CD4-positive, alpha-beta T cell treated with Interleukin-17A for 1 hour (primary cell): Measurements from ENCODE around the gene EFNA2.
A peak's percentile ranks its signal among the peaks of the same experiment; 100 is the strongest.

ENCODE experiments used
- DNase-seq: peaks from one replicate; pipeline ENCODE4 v3.0.0-alpha.2; 2020

Gene EFNA2

DNA sequence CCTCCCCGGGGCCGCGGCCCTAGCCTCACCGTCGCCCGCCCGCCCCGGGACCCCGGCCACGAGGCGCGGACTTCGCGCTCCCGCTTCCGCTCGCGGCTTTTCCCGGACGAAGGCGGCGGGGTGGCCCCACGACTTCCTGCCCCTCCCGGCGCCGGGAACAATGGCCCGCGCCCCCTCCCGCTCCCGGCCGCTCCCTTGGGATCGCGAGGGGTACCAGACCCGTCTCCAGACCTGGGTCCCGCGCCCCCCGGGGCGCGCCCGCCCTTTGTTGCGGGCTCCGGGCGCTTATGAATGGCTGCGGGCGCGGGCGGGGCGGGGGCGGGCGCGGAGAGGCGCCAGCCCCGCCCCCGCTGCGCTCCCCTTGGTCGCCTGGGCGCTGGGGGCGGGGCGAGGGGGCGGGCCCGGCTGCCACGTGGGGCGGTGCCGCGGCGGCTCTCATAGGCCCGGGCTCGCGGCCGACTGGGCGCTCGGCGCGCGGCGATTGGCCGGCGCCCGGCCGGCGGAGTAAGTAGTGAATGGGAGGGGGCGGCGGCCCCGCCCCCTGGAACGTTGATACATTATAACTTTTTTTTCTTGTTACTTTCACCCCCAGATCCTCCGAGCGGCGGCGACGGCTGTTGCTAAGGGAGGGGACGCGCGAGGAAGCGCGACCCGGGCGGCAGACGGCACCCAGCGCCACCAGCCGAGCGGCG, 36.2 kb upstream of the EFNA2 start:
- DNase-seq = peak; percentile 94

DNA sequence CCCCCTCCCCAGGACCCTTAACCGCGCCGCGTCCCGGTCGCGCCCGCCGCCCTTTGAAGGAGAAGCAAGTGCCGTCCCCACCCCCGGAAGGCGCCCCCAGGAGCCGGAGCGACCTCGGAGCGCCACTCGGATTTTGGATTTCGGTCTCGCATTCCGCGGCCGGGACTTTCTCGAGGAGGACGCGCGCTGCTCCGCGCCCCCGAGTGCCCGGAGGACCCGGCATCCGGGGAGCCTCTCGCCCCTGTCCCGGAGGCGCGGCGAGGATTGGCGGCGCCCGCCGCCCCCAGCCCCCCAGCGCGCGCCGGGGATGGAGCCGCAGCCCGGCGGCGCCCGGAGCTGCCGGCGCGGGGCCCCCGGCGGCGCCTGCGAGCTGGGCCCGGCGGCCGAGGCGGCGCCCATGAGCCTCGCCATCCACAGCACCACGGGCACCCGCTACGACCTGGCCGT, 35.7 kb upstream of the EFNA2 start:
- no peak for DNase-seq

DNA sequence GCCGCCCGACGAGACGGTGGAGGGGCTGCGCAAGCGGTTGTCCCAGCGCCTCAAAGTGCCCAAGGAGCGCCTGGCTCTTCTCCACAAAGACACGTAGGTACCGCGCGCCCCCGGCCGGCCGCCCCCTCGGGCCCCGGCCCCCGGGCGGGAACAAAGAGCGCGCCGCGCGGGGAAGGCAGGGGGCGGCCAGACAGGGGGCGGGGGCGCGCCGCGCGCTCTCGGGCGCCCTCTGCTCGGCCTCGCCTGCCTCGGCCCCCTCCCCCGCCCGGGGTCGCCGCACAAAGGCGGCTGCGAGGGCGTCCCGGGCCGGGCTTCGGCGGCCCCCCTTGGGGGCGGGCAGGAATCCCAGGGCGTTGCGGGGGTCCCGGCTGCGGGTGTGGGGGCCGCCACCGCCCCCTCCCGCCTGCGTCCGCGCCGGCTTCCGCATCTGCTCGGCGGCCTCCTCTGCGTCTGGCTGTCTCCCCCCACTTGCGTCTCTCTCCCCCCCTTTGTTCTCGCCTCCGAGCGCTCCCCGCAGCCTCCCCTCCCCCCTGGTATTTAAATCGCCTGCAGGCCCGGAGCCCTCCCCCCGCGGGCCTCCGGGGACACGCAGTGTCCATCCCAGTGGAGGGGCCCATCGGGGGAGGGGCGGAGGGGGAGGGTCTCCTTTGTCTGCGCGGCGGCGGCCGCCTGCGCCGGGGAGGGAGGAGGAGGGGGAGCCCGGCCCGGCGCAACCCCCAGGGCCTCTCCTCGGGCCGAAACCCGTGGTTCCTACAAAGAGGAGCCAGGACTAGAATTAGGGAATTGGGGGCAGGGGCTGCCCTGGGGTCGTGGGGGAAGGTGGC, 35.0 kb upstream of the EFNA2 start:
- peak; percentile 71 for DNase-seq

DNA sequence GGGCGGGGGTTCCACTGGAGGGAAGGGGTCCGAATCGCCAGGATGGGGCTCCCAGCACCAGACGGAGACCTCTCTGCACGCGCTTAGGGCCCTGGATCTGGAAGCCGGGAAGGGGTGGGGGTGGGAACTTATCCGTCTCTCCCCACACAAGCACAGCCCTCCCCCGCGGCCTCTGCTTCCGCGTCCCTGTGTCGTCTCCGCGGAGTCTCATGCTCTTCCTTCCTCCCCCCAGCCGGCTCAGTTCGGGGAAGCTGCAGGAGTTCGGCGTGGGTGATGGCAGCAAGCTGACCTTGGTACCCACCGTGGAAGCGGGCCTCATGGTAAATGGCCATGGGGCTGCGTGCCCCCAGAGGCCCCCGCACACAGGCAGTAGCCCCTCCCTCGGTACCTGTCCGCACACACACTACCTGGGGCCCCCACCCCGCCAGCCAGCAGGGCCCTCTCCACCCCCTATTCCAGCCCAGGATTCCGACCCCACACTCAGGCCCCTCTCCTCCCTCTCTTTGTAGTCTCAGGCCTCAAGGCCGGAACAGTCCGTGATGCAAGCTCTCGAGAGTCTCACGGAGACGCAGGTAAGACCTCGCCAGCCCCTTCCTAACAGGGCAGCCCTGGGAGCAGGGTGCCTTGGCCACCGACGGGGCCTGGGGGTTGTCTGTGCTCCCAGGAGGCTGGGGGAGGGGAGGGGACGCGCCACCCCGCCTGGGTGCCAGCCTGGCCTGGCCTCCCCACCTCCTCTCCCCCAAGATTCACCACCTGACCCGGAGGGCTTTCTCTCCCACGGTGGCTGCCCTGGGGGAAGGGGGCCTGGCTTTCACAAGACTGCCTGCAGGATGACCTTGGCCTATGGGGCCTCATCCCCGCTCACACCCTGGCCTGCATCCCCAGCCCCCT, 34.1 kb upstream of the EFNA2 start:
- DNase-seq = peak; percentile 67

DNA sequence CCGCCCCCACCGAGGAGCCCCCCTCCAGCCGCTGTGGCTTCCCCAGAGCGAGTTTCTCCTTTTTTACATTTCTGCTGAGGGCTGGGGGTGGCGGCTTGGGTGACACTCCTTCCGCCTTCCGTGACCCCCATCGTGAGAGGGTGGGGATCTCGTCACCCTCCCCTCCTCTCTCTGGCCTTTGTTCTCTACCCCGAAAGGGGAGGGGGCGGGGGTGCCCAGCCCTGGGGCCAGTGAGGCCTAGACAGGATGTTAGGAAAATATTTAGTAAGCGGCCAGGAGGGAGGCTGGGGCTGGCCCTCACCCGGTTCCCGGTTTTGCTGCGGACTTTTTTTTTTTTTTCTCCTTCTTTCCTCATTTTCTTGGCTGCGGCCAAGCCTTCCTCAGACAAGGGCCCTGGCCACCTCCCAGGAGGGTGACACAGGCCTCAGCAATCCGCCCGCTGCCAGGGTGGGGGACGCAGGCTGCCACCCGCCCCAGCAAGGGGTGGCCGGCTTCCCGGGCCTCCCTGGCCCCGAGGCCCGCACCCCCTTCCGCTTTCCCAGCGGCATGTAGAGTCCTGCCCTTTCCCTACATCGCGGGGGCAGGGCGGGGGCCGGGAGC, 33.4 kb upstream of the EFNA2 start:
- peak; percentile 86 for DNase-seq

DNA sequence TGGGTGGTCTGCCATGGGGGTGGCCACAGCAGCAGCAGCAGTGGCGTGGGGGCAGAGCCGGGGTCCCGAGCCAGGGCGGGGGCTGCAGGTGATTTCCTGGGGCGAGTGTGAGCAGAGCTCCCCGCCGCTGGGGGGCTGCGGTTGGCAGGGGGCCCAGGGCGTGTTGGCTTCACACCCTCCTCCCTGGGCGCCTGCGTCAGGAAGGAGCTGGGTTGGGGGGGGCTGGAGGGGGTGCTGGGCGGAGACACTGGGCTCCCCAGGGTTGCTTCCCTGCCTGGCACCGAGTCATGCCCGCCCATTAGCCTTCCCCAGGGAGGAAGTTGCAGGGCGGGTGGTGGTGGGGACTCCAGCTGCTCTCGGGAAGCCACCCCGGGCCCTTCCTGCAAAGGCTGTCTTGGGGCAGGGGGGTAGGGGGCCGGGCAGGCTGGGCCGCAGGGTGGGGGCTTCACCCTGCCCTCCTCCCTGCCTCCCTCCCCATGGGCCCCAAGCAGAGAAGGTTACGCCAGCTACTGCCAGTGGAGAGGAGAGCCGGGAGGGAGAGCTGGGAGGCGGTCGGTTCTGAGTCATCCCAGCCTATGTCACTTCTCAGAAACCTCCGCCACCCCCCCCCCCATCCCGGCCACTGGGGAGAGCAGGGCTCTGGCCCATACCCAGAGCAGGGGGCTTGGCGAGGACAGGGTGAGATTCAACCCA, 32.7 kb upstream of the EFNA2 start:
- DNase-seq = peak; percentile 85

DNA sequence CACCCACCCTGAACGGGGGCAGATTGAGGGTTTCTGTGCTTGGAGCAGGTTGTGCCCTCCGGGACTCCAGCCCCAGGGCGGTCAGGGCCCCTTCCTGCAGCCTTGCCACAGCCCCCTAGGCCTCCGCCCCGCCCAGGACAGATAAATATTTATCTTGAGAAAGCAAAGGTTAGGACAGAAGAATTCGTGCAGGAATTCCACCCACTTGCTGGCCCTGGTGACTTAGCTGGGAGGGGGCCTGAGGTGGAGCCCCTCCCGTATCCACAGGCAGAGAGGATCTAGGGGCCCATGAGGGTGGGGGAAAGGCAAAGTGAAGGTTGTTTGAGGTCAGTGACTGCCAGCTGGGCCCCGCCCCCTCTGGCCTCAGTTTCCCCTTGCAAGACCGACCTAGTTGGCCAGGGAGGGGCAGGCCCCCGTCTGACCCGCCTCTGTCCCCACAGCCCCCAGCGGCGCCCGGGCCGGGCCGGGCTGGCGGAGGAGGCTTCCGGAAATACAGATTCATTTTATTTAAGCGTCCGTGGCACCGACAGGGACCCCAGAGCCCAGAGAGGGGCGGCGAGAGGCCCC, 32.1 kb upstream of the EFNA2 start:
- no peak for DNase-seq

DNA sequence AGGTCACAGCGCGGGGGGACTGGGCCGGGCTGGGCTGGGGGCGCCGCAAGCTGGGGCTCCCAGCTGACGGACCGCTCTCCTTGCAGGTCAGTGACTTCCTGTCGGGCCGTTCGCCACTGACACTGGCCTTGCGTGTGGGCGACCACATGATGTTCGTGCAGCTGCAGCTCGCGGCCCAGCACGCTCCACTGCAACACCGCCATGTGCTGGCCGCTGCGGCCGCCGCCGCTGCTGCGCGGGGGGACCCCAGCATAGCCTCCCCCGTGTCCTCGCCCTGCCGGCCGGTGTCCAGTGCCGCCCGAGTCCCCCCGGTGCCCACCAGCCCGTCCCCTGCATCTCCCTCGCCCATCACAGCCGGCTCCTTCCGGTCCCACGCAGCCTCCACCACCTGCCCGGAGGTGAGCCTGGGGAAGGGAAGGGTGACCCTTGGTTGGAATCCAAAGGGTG, 31.6 kb upstream of the EFNA2 start:
- DNase-seq = no peak

DNA sequence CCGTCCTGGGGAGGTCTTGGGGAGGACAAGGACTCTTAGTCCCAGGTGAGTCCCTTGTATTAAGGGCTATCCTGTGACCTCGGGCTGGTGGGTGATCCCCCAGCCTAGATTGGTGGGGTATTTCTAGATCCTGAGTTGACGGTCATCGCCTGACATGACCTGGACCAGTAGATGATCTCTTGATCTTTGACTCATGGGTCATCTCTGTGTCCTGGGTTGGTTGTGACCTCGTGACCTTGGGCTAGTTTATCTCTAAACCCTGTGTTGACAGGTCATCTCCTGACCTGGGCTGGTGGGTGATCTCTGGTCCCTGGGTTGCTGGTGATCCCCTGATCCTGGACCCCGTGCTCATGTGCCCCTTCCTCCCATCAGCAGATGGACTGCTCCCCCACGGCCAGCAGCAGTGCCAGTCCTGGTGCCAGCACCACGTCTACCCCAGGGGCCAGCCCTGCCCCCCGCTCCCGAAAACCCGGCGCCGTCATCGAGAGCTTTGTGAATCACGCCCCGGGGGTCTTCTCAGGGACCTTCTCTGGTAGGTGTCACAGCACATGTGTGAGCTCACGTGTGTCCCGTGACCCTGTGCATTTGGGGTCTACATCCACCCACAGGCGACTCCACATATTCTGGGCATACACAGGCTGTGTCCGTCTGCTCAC, 31.0 kb upstream of the EFNA2 start:
- DNase-seq = no peak

DNA sequence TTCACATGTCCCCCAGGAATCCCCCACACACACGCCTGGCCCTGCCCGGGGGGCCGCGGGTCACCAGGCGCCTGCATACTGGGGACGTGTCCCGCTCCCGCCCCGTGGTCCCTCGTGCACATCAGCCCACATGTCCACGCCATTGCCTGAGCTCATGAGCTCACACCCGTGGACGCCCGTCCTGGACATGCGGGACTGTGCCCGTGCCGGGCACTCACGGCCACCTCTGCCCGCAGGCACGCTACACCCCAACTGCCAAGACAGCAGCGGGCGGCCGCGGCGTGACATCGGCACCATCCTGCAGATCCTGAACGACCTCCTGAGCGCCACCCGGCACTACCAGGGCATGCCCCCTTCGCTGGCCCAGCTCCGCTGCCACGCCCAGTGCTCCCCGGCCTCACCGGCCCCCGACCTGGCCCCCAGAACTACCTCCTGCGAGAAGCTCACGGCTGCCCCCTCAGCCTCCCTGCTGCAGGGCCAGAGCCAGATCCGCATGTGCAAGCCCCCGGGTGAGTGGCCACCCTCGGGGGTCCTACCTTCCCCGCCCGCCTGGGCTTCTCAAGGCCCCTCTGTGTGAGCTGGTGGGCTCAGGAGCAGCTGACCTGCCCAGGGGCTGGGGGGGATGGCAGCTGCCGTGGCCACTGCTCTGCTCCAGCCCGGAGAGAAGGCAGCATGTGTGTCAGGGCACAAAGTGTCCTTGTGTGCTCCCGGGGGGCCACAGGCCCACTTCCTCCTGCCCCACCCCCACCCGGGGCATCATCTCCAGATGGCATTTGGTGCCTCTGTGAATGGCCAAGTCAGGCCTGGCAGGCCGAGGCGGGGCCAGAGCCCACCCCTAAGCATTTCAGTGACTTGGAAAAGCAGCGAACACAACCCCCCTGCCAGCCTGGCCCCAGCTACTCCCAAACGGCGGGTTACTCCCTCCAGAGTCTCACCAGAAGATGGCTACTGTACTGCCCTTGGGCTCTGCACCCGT, 30.2 kb upstream of the EFNA2 start:
- DNase-seq = no peak

DNA sequence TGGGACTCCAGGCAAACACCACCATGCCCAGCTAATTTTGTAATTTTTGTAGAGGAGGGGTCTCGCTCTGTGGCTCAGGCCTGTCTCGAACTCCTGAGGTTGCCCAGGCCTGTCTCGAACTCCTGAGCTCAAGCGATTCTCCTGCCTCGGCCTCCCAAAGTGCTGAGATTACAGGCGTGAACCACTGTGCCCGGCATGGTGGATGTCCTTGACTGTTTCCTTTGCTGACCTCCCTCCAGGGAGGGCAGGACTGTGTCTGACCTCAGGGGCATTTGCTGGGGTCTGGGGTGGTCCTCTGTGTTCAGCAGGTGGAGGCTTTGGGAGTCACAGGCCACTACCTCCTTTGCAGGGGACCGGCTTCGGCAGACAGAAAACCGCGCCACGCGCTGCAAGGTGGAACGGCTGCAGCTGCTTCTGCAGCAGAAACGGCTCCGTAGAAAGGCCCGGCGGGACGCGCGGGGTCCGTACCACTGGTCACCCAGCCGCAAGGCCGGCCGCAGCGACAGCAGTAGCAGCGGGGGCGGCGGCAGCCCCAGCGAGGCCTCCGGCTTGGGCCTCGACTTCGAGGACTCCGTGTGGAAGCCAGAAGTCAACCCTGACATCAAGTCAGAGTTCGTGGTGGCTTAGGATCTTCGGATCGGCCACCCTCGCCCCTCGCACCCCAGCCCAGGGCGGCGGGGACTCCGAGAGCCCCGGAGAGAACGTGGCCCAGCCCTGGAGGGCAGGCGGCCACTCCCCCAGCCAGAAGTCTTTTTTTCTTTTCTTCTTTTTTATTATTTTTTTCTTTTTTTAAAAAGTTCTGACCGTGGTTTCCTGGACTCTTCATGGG, 28.8 kb upstream of the EFNA2 start:
- DNase-seq = no peak

DNA sequence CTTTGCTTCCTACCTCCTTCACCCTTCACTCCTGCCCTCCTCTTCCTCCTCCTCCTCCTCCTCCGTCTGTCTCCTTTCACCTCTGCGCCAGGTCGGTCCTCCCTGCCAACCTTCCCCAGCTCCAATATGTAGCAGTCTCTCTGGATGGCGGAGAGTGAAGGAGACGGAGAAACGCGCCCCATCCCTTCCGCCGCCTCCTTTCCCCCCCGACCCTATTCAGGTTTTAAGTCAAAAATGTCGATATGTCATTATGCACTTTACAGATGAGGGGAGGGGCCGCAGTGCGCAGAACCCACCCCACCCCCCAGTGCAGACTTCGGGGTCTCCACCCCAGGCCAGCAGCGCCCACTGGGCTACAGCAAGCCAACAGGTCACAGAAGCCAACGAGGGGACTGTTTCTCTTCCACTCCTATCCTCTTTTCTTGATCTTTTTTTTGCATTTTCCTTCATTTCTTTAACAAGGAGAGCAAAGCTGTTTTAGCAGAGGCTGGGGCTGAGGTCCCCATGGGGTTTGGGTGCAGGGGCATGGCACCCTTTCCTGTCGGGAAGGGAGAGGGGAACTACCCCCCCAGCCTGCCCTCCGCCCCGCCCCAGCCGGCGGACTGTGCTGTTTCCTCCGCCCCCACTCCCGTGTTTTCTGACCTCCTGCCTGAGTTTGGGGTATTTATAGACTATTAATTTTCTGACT, 28.1 kb upstream of the EFNA2 start:
- DNase-seq = no peak

DNA sequence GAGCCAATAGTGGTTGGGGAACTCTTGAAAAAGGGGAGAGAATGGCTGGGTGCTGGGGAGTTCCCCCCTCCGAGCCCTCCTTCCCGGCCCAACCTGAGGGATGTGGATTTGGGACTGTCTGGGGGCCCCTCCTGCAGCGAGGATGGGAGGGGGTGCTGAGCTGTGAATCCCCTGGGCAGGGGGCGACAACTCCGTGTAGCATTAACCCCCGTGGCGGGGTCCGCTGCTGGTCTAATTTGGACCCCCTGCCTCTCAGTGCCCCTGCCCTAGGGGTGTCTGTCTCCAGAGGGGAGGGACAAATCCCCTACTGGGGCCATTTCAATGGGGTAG, 27.5 kb upstream of the EFNA2 start:
- no peak for DNase-seq

DNA sequence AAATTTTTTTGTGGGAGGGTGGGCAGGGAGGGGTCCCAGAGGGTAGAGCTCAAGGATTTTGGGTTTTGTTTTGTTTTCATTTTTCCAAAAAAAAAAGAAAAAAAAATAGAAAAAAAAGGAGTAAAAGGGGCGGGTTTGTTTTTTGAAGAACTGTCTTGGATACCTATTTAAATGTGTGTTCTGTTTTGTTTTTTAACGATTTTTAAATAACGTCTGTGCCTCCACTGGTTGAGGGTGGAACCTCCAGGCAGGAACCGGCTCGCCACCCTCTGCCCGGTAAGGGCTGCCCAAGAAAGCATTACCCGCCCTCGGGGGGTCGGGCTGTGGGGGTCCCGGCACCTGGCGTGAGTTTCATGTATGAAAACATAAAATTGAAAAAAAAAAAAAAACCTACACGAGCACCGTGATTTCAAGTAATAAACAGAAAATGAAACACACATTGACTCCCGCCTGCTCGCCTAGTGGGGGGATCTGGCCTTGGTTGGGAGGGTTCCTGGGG, 26.9 kb upstream of the EFNA2 start:
- no peak for DNase-seq

DNA sequence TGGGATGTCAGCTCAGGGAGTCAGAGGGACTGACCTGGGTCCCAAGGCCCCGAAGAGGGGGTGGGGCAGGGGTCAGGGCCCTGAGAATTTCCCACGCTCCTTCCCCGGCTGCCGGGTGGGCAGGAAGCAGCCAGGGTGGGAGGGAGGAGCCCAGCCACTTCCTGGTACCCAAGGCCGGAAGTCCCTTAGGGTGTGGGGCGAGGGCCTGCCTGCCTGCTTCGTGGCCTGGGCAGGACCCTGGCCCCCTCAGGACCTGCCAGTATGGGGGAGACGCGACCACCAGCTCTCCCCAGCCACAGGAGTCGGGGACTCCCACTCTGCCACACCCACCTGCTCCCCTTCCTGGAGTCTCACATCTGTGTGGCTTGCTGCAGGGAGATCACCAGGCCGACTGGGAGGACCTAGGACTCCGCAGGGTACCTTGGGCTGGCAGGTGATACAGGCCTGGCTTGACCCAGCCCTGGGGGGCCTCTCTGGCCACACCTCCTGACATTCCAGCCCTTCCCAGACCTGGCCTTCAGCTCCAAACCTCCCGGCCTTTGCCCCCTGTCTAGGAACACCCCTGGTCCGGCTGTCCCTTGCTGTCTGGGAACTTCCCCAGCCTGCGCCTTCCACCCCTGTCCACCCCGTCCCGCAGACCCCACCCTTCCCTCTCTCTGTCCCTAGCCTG, 26.3 kb upstream of the EFNA2 start:
- DNase-seq = peak; percentile 86

DNA sequence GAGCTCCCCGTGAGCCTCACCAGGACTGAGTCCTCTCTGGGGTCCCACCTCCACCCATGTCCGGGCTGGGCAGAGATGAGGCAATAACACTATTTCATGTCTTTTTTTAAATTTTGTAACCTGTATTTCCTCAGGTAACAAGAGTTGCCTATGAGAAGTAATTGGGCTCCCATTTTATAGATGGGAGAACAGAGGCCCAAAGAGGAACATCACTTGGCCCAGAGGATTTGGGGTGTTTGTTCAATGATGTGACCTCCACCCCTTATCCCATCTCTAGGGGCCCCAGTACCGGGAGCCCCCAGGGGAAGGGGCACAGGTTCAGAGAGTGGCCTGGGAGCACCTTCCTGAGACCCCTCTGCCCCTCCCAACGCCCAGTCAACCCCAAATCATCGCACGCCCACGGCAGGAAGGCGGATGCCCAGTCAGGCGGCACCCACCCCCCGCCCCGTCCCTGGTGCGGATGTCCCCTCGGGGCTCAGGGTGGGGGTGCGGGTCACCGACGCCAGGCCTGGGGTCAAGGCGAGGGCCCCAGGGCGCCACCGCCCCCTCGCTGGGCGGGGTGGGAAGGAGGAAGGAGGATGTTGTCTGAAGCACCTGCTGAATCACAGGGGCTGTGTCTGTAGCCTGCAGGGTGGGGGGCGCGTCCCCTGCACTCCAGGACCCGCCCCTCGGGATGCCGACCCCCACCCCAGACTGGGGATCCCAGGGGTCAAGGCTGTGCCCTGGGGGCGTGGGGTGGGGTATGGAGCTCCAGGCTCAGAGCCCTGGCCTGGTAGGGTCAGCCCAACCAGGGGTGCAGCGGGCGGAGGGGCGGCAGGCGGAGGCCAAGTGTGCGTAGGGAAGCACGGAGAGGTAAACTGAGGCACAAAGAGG, 25.6 kb upstream of the EFNA2 start:
- peak; percentile 75 for DNase-seq
